Left lung (tissue), 10 donors: ENCODE data around the gene BTBD9. TPM values are rescaled to one million over a fixed set of nuclear protein-coding genes. Genes with fewer than 3 reads are reported as not detected.

Experiments used
- ATAC-seq: fragments of 200-7000 bp; cut with Tn5 transposase; one replicate; pipeline ENCODE4 v1.9.1; 2020; ENCODE audit warnings: moderate library complexity
- DNase-seq, 4 donors: peaks; one replicate each; pipeline ENCODE4 v3.0.0-alpha.2; 2013 to 2020
- H3K27ac ChIP-seq, 2 donors: fragments of 200-600 bp; sonication (generic) in 1 of 2; one replicate each; pipeline versions ENCODE4 v1.5.0 to v1.8.0; 2020 to 2021
- H3K27me3 ChIP-seq, 2 donors: fragments of 200-600 bp; sonication (generic) in 1 of 2; one replicate each; pipeline versions ENCODE4 v1.5.0 to v1.8.0; 2020 to 2021
- H3K36me3 ChIP-seq, 2 donors: fragments of 200-600 bp; sonication (generic) in 1 of 2; one replicate each; pipeline versions ENCODE4 v1.5.0 to v1.8.0; 2020 to 2021
- H3K4me1 ChIP-seq, 2 donors: fragments of 200-600 bp; one replicate each; pipeline ENCODE4 v1.8.0; 2021
- H3K4me3 ChIP-seq, 2 donors: fragments of 200-600 bp; sonication (generic) in 1 of 2; one replicate each; pipeline versions ENCODE4 v1.5.0 to v1.8.0; 2020 to 2021; ENCODE audit warnings: mild to moderate bottlenecking in 1 of 2
- H3K9me3 ChIP-seq, 2 donors: fragments of 200-600 bp; sonication (generic) in 1 of 2; one replicate each; pipeline versions ENCODE4 v1.5.0 to v1.8.0; 2020 to 2021
- CTCF ChIP-seq, 2 donors: fragments of 200-600 bp; sonication (generic) in 1 of 2; IDR thresholded peaks; one replicate each; pipeline versions ENCODE4 v1.5.0 to v1.8.0; 2021; ENCODE audit warnings: antibody characterized with exemption in 2 of 2
- intact Hi-C, 2 donors: fragments of 100-400 bp; cut with DNase I; formaldehyde crosslinking; loops; one replicate each; pipeline versions ENCODE4 v1.11.2 to v1.14.2; 2022
- polyA plus RNA-seq, 6 donors: library from polyadenylated mRNA; unstranded; fragments of 120-200 nt; gene quantifications; one replicate each; pipeline ENCODE4 v1.2.1, GENCODE V29; 2013; ENCODE audit not compliant: insufficient read length in 6 of 6
- total RNA-seq, 2 donors: library from RNA; stranded (reverse); fragmentation: NEBNext Ultra II Directional; extraction: Animal tissue kit (Norgen Biotek cat#: 25700); gene quantifications; one replicate each; pipeline ENCODE4 v1.2.1, GENCODE V29; 2021
- donor health status: DM: no; HTN: yes; CAD: no.
- donor health status: DM: no; HTN: no; CAD: no.

Gene BTBD9
- total and polyA plus RNA-seq, 8 donors = 14.2 to 44.0 (median 16.0) TPM

DNA sequence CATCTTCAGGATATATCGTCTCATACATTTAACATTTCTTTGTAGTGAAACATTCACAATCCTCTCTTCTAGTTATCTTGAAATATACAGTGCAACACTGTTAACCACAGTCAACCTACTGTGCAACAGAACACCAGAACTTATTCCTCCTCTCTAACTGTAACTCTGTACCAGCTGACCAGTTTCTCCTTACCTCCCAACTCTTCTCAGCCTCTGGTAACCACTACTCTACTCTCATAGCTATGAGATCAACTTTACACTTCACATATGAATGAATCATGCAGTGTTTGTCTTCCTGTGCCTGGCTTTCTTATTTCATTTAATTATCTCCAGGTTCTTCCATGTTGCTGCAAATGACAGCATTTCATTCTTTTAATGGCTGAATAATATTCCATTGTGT, 337.6 kb downstream of the BTBD9 start:
- ATAC-seq (no peak), DNase-seq (no peak)
- Histone ChIP-seq H3K9me3 (no peaks in the 10 kb centered on the region), H3K36me3 (no peaks in the 10 kb centered on the region), H3K4me1 (peaks cover 0 to under 1% of the 10 kb centered on the region in 2 donors), H3K4me3 (no peak overlapping the region), H3K27me3 (no peaks in the 10 kb centered on the region), H3K27ac (no peak overlapping the region)
- intact Hi-C loops = no loop called here
- no peak for TF ChIP-seq CTCF (IDR thresholded peaks at IDR 0.05)

DNA sequence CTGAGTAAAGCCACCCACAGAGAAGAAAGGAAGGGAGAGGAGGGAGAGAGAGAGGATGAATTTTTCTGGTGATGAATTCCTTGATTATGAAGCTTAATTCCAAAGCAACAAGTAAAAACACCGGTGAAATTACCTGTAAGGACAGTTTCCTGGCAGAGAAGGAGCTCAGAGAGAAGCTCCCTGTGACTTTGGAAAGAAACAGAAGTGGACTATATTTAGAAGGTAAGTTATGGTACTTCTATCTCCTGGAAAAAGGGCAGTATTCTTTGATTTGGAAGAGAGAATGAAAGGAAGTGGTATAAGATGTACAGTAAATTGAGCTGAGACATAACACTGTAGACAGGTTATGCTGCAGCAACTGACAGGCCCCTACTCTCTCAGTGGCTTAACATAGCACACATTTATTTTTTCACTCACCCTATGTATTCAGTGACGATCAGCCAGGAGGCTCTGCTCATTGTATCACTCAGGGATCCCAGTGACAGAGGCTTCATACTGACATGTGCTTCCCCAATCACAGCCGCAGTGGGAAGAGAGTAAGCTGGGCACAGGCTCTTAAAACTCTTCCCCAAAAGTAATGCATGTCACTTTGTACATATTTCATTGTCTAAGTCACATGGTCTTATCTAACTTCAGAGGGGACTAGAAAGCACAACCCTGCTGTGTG, 349.5 kb downstream of the BTBD9 start:
- intact Hi-C loops = no loop called here
- Histone ChIP-seq H3K4me3 (no peak overlapping the region), H3K36me3 (peaks cover 0 to 11% of the 10 kb centered on the region in 2 donors), H3K9me3 (peaks cover 0 to 10% of the 10 kb centered on the region in 2 donors), H3K27ac (no peak overlapping the region), H3K27me3 (no peaks in the 10 kb centered on the region), H3K4me1 (no peaks in the 10 kb centered on the region)
- DNase-seq (no peak), ATAC-seq (no peak)
- no peak for TF ChIP-seq CTCF (IDR thresholded peaks at IDR 0.05)

GRCh38 chr6:38287487-38287886, 352.2 kb downstream of the BTBD9 start:
- Histone ChIP-seq H3K4me3 (no peak overlapping the region), H3K36me3 (peaks cover 0 to 11% of the 10 kb centered on the region in 2 donors), H3K9me3 (no peaks in the 10 kb centered on the region), H3K27ac (no peak overlapping the region), H3K27me3 (no peaks in the 10 kb centered on the region), H3K4me1 (no peaks in the 10 kb centered on the region)
- ATAC-seq (no peak), DNase-seq (no peak)
- intact Hi-C loops = no loop called here
- no peak for TF ChIP-seq CTCF (IDR thresholded peaks at IDR 0.05)

- no peak for ATAC-seq
- Histone ChIP-seq H3K4me1 (no peaks in the 10 kb centered on the region), H3K36me3 (peaks cover 0 to 11% of the 10 kb centered on the region in 2 donors), H3K27ac (no peak overlapping the region), H3K4me3 (no peak overlapping the region), H3K9me3 (no peaks in the 10 kb centered on the region), H3K27me3 (no peaks in the 10 kb centered on the region)
- no peak for TF ChIP-seq CTCF (IDR thresholded peaks at IDR 0.05)
- intact Hi-C loops = no loop called here
- DNase-seq = no peak
Observed at GRCh38 chr6:38284802-38285394, 354.8 kb downstream of the BTBD9 start.

- H3K27ac ChIP-seq = no peak overlapping the region
- H3K9me3 ChIP-seq = no peaks in the 10 kb centered on the region
- H3K4me1 ChIP-seq = no peaks in the 10 kb centered on the region
- ATAC-seq (no peak), DNase-seq (no peak)
- H3K4me3 ChIP-seq = no peak overlapping the region
- intact Hi-C loops = no loop called here
- no peaks in the 10 kb centered on the region for H3K27me3 ChIP-seq
- peaks cover 0 to 11% of the 10 kb centered on the region in 2 donors for H3K36me3 ChIP-seq
- TF ChIP-seq CTCF (IDR thresholded peaks at IDR 0.05) = no peak
Observed at GRCh38 chr6:38283734-38284362, 355.9 kb downstream of the BTBD9 start.
